Smooth muscle cell (in vitro differentiated cells): ENCODE results near the gene B4GALT1. TPM values are rescaled to one million over a fixed set of nuclear protein-coding genes. Genes with fewer than 3 reads are reported as not detected.

Experiments used
- DNase-seq: peaks from one replicate; lab custom pipeline; 2025; ENCODE audit not compliant: unreplicated experiment; lab: John Stamatoyannopoulos, UW
- H2AFZ ChIP-seq: fragments of 200-600 bp; sonication (generic); 2 replicates; pipeline ENCODE4 v1.6.0; 2016; ENCODE audit warnings: antibody characterized with exemption, low read depth, mild to moderate bottlenecking
- H3F3A ChIP-seq: fragments of 200-600 bp; sonication (generic); 2 replicates; pipeline ENCODE4 v1.6.0; 2017; ENCODE audit warnings: antibody characterized with exemption, low read depth
- H3K27ac ChIP-seq: fragments of 200-600 bp; sonication (generic); 2 replicates; pipeline ENCODE4 v1.5.1; 2016; ENCODE audit warnings: low read depth, mild to moderate bottlenecking
- H3K27me3 ChIP-seq: fragments of 200-600 bp; sonication (generic); 2 replicates; pipeline ENCODE4 v1.6.1; 2016; ENCODE audit warnings: low read depth, mild to moderate bottlenecking
- H3K36me3 ChIP-seq: fragments of 200-600 bp; sonication (generic); 2 replicates; pipeline ENCODE4 v1.5.1; 2016; ENCODE audit warnings: low read depth
- H3K4me1 ChIP-seq: fragments of 200-600 bp; sonication (generic); 2 replicates; pipeline ENCODE4 v1.5.1; 2016; ENCODE audit warnings: low read depth
- H3K4me2 ChIP-seq: fragments of 200-600 bp; sonication (generic); 2 replicates; pipeline ENCODE4 v1.6.0; 2016; ENCODE audit warnings: mild to moderate bottlenecking
- H3K4me3 ChIP-seq: fragments of 200-600 bp; sonication (generic); 2 replicates; pipeline ENCODE4 v1.5.1; 2016; ENCODE audit warnings: mild to moderate bottlenecking
- H3K79me2 ChIP-seq: fragments of 200-600 bp; sonication (generic); 2 replicates; pipeline ENCODE4 v1.6.0; 2016; ENCODE audit warnings: low read depth, mild to moderate bottlenecking
- H3K9ac ChIP-seq: fragments of 200-600 bp; sonication (generic); 2 replicates; pipeline ENCODE4 v1.6.0; 2016; ENCODE audit warnings: low read depth
- H3K9me3 ChIP-seq: fragments of 200-600 bp; sonication (generic); replicated peaks from 2 replicates; pipeline ENCODE4 v1.5.1; 2016; ENCODE audit warnings: low read depth
- H4K20me1 ChIP-seq: fragments of 200-600 bp; sonication (generic); 2 replicates; pipeline ENCODE4 v1.6.0; 2016; ENCODE audit warnings: low read depth
- WGBS: methylation state at CpG from one replicate; pipeline ENCODE4 v1.1.7; 2016; ENCODE audit warnings: low lambda C conversion rate; 5-methylcytosine and 5-hydroxymethylcytosine counted together
- polyA plus RNA-seq: library from polyadenylated mRNA; unstranded; fragments of >200 nt; fragmentation: Nextera tagmentation; extraction: Ambion mirVana; gene quantifications from 2 replicates; pipeline ENCODE4 v1.2.1, GENCODE V29; 2016
- total RNA-seq: library from RNA; depleted of rRNA; stranded (reverse); fragments of >200 nt; gene quantifications from 2 replicates; pipeline ENCODE4 v1.2.3, GENCODE V29; 2014
- TF ChIP-seq, protein P1 (sequence below): fragments of 200-600 bp; sonication (generic); IDR thresholded peaks from 2 replicates; pipeline ENCODE4 v1.5.1; 2017; ENCODE audit warnings: borderline replicate concordance, mild to moderate bottlenecking, antibody characterized with exemption; ENCODE audit not compliant: insufficient read depth, poor library complexity, severe bottlenecking

The B4GALT1 gene
- total and polyA plus RNA-seq, 2 experiments from 2014 or later: 49.2 to 56.3 TPM

DNA sequence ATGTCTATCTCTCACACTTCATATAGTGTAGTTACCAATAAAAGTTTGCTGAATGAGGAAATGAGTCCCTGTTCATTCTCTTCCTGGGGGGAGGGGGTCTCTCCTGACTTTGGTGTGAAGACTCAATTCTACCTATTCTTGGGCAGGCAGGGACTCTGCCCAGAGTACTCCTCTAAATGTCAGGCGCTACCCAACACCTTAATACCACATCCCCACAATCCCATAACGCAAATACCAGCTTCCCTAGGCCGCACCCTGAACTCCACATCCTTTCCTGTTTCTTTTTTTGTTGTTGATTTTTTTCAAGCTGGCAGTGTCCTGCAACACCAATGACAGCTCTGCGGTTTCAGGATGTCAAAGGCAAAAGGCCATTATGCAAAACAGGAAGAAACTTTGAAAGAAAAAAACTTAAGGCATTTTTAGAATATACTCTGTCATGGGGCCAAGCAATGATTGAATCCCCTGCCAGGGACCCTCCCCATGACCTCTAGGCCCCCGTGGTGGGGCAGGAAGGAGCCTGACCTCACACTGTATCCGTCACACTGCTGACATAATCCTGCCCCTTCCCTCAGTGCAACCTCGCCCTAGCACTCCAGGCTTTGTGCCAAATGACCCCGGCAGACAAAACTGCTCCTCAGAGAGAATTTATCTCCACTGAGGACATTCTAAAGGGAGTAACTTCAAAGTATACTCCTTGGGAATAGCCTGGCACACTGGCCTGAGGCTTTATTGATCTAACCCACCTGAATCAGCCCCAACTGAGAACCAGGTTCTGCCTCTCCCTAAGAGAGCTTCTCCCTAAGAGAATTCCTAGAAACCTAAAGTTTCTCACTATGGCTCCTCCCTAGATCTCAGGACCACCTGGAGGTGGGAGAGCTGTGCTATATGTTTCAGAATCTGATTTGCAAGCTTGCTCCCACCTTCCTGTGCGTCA is 8.0 kb downstream of the B4GALT1 start:
- Histone ChIP-seq H3K79me2 (peaks cover 91% of the 10 kb centered on the region), H3K9ac (peak overlapping the region; percentile 75), H3K27ac (peak overlapping the region; percentile 97), H3F3A (peaks cover 23% of the 10 kb centered on the region), H3K9me3 (no peaks in the 10 kb centered on the region), H3K4me3 (no peak overlapping the region), H3K36me3 (no peaks in the 10 kb centered on the region), H4K20me1 (peaks cover 78% of the 10 kb centered on the region), H3K27me3 (no peaks in the 10 kb centered on the region), H2AFZ (no peak overlapping the region), H3K4me1 (peaks cover 55% of the 10 kb centered on the region), H3K4me2 (peak overlapping the region; percentile 78)
- no peak for DNase-seq
- TF ChIP-seq, protein P1, sequence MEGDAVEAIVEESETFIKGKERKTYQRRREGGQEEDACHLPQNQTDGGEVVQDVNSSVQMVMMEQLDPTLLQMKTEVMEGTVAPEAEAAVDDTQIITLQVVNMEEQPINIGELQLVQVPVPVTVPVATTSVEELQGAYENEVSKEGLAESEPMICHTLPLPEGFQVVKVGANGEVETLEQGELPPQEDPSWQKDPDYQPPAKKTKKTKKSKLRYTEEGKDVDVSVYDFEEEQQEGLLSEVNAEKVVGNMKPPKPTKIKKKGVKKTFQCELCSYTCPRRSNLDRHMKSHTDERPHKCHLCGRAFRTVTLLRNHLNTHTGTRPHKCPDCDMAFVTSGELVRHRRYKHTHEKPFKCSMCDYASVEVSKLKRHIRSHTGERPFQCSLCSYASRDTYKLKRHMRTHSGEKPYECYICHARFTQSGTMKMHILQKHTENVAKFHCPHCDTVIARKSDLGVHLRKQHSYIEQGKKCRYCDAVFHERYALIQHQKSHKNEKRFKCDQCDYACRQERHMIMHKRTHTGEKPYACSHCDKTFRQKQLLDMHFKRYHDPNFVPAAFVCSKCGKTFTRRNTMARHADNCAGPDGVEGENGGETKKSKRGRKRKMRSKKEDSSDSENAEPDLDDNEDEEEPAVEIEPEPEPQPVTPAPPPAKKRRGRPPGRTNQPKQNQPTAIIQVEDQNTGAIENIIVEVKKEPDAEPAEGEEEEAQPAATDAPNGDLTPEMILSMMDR: no peak
- 35% methylated on average over 9 of the region's 9 CpGs for WGBS

DNA sequence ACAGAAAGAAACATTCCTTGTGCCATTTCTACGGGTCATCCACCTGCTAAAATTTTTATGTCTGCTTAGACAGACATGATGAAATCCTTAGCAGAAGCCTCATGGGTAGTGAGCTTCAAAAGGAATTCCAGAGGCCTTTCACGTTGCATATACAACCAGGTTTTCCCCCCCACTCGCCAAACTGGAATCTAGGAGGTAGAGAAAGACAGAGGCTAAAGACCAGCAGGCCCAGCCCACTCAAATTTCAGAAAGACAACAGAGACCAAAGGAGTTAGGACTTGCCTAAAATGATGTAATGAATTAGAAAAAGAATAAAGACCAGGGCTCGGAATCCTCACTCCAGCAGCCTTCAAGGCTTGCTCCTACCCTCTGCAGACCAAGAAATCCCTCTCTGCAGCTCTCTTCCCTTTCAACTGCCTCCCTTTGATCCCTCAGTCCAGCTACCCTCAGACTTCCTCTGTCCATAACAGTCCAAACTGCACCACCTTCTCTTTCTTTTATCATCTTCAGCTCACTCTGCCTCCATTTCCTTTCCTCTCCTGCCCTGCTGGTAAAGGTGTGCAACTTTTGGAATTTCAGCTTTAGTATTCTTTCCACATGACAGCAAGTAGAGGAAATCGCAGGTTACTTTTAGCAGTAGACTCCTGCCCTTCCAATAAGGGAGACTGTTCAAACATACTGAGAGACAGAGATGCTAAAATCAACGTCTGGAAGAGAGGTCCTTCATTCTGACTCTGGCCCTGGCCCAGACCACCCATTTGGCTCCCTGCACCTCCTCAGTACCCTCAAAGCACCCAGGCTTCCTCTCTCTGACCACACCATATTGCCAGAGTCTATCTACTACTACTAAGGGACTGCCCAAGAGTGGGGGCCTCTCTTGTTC is 8.9 kb downstream of the B4GALT1 start:
- Histone ChIP-seq H4K20me1 (peaks cover 70% of the 10 kb centered on the region), H3K4me2 (peak overlapping the region; percentile 78), H3K36me3 (no peaks in the 10 kb centered on the region), H3K79me2 (peaks cover 91% of the 10 kb centered on the region), H3K27ac (peak overlapping the region; percentile 97), H2AFZ (no peak overlapping the region), H3K4me1 (peaks cover 59% of the 10 kb centered on the region), H3K4me3 (no peak overlapping the region), H3K9me3 (no peaks in the 10 kb centered on the region), H3F3A (peaks cover 23% of the 10 kb centered on the region), H3K27me3 (no peaks in the 10 kb centered on the region), H3K9ac (peak overlapping the region; percentile 75)
- TF ChIP-seq, protein P1: no peak
- DNase-seq: no peak
- WGBS: 41% methylated on average over 6 of the region's 6 CpGs

DNA sequence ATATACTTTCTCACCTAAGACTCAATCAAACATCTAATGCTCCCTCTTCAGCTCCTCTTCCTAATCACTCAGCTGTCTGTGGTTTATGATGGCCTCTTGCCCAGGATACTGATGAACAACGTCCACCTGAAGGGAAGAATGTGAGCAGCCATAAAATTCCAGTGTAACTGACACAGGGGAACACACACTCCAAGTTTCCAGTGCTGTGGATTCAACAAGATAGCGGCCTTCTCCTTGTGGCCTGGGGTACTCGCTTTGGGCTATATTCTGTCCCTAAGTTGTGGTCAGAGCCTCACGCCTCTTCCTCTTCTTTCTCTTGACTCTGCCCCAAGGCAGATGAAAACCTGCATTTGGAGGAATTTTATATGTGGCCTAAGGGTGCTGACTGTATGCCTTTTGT is 11.7 kb downstream of the B4GALT1 start:
- H3K79me2 ChIP-seq: peaks cover 93% of the 10 kb centered on the region
- DNase-seq: no peak
- H3K9ac ChIP-seq: no peak overlapping the region
- H3F3A ChIP-seq: peaks cover 34% of the 10 kb centered on the region
- no peaks in the 10 kb centered on the region for H3K9me3 ChIP-seq
- no peak overlapping the region for H3K27ac ChIP-seq
- WGBS: 81% methylated on average over 4 of the region's 4 CpGs
- TF ChIP-seq, protein P1: no peak
- no peaks in the 10 kb centered on the region for H3K36me3 ChIP-seq
- no peak overlapping the region for H3K4me2 ChIP-seq
- peaks cover 68% of the 10 kb centered on the region for H4K20me1 ChIP-seq
- no peaks in the 10 kb centered on the region for H3K27me3 ChIP-seq
- no peak overlapping the region for H2AFZ ChIP-seq
- H3K4me1 ChIP-seq: peaks cover 44% of the 10 kb centered on the region
- no peak overlapping the region for H3K4me3 ChIP-seq
